HTR-8/SVneo (cell line): Measurements from ENCODE around the gene ELMO1.

Experiments
- DNase-seq: peaks from one replicate; pipeline ENCODE4 v3.0.0; 2011; ENCODE audit warnings: low spot score, mixed read lengths; ENCODE audit not compliant: insufficient read length
- FAIRE-seq: peaks from 2 replicates; lab custom pipeline; 2011; peaks lifted over from hg19 to GRCh38; lab: Jason Lieb, UNC

ELMO1 gene

GRCh38 chr7:36806891-36807290 is 641.8 kb downstream of the ELMO1 start:
- no peak for FAIRE-seq
- no peak for DNase-seq
